Activated T-cell treated with anti-CD3 and anti-CD28 coated beads, Interleukin-2, amount 50 U/mL, for 24 hours (primary cell): ENCODE measurements around the gene S100A11.

Source experiments
- DNase-seq: peaks from one replicate; pipeline ENCODE4 v3.0.0-alpha.2; 2020
- H3K27ac Mint-ChIP-seq: 2 replicates; pipeline ENCODE4 v1.8.0; 2020; ENCODE audit warnings: mild to moderate bottlenecking, mixed read lengths
- H3K27me3 Mint-ChIP-seq: 2 replicates; pipeline ENCODE4 v1.8.0; 2020; ENCODE audit warnings: mixed read lengths
- H3K36me3 Mint-ChIP-seq: 2 replicates; pipeline ENCODE4 v1.8.0; 2020; ENCODE audit warnings: low read depth, mixed read lengths
- H3K4me1 Mint-ChIP-seq: 2 replicates; pipeline ENCODE4 v1.8.0; 2020; ENCODE audit warnings: low read depth, mixed read lengths
- H3K4me3 Mint-ChIP-seq: 2 replicates; pipeline ENCODE4 v1.8.0; 2020; ENCODE audit warnings: mild to moderate bottlenecking, moderate library complexity, mixed read lengths
- H3K9me3 Mint-ChIP-seq: 2 replicates; pipeline ENCODE4 v1.8.0; 2020; ENCODE audit warnings: mixed read lengths

The S100A11 gene

DNA sequence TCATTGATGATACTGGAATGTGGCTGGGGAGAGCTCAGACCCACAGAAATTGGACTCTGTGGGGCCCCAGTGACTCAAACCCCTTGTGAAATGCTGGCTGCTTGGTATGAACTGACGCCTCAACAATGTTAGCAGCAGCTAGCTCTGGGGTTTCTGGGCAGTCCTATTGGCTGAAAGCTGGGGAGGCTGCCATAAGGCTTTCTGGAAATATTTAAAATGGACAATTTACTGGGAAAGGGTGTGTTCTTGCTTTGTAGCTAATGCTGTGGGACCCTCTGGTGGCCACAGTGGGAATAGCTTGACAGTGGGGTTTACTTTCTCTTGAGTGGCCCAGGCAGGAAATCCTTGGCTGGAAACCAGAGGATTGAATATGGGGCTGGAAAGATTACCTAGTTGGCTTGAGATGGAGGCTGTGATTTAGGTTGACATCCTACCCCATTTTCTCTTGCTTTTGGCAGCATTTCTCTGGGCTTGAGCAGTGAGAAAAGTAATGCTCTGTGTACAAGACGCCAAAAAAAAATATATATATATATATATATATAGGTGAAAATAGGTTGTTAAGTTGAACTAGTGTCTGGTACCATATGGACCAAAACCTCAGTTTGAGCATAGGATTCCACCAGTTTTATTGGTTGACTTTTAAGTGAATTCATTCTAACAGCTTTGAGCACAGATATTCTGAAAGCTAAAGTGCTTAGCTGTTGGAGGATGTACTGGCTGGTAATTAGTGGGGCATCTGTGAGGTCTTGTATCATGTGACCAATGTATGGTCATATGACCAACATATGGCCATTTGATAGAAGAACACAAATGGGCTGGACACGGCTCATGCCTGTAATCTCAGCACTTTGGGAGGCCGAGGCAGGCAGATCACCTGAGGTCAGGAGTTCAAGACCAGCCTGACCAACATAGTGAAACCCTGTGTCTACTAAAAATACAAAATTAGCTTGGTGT lies 34.9 kb downstream of the S100A11 start:
- DNase-seq: peak; percentile 81

DNA sequence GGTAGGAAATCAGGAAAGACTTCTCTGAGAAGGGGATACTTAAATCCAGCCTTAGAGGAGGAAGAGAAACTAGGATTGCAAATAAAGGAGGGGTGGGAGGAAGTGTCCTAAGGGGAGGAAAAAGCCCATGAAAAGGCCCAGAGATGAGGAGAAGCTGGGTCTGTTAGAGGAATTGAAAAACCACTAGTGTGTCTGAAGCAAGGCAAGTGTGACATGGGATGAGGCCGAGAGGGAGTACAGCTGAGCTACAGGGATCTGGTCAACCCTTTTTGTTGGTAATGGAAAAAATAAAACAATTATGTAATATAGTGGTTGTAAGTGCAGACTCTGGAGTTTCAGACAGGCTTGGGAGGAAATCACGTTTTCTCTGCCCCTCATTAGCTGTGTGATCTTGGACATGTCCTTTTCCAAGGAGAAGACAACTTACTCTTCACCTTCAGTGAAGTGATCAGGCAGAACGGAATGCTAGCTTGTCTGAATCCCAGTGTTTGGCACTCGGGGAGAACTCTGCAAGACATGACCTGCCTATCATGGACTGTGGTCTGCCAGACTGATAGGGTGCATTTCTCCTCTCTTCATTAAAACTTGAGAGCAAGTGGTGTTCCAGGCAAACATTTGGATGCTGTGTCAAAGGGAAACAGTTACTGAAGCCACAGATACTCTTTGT lies 35.7 kb downstream of the S100A11 start:
- H3K27ac Mint-ChIP-seq: no peak overlapping the region
- no peaks in the 10 kb centered on the region for H3K9me3 Mint-ChIP-seq
- H3K4me1 Mint-ChIP-seq: peaks cover 10% of the 10 kb centered on the region
- no peak overlapping the region for H3K4me3 Mint-ChIP-seq
- no peak for DNase-seq
- peaks cover 3% of the 10 kb centered on the region for H3K27me3 Mint-ChIP-seq
- no peaks in the 10 kb centered on the region for H3K36me3 Mint-ChIP-seq

More for the DNA sequence above, 34.9 kb downstream of the S100A11 start:
- Mint-ChIP-seq H3K4me1 (peaks cover 11% of the 10 kb centered on the region), H3K36me3 (no peaks in the 10 kb centered on the region), H3K9me3 (no peaks in the 10 kb centered on the region), H3K27me3 (peaks cover 3% of the 10 kb centered on the region), H3K27ac (no peak overlapping the region), H3K4me3 (no peak overlapping the region)

DNA sequence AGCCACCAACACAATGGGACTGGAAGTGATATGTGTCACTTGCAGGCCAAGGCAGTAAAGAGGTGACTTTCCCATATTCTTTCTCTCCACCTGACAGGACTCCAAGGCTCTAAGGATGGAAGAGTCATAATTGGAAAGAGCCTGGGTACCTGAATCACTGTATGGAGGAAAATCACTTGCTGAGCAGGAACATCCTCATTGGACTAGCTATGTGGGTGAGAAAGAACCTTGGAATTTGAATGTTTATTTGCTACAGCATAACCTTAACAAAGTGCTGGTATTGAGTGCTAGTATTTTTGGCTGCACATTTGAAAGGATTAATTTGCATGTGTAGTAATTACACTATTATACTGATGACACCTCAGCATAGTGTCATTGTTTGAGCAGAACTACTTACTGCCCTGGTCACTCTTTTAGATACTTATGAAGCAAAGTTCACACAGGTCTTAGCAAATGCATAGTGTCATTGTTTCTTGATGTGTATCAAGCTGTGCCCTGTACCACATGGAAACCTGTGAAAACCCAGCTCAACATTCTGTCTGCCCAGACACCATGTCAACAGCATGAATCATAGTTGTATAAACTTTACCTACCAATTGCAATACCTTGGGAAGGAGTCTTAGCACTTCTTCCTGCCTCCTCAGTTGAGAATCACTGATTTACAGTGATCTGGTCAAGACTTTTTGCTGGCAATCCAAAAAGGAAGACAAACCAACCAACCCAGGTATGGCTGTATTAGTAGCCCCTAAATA lies 38.0 kb downstream of the S100A11 start:
- Mint-ChIP-seq H3K27ac (no peak overlapping the region), H3K4me1 (peaks cover 23% of the 10 kb centered on the region), H3K27me3 (no peaks in the 10 kb centered on the region), H3K9me3 (no peaks in the 10 kb centered on the region), H3K4me3 (no peak overlapping the region), H3K36me3 (peaks cover 2% of the 10 kb centered on the region)
- no peak for DNase-seq

DNA sequence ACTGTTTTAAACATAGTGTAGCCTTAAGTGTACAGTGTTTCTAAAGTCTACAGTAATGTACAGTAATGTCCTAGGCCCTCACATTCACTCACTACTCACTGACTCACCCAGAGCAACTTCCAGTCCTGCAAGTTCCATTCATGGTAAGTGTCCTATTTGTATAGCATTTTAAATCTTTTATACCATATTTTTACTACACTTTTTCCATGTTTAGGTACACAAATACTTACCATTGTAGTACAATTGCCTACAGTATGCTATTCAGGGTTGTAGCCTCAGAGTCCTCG lies 39.6 kb downstream of the S100A11 start:
- Mint-ChIP-seq H3K27me3 (no peaks in the 10 kb centered on the region), H3K4me3 (no peak overlapping the region), H3K36me3 (peaks cover 11% of the 10 kb centered on the region), H3K27ac (no peak overlapping the region), H3K9me3 (no peaks in the 10 kb centered on the region), H3K4me1 (peaks cover 33% of the 10 kb centered on the region)
- no peak for DNase-seq

DNA sequence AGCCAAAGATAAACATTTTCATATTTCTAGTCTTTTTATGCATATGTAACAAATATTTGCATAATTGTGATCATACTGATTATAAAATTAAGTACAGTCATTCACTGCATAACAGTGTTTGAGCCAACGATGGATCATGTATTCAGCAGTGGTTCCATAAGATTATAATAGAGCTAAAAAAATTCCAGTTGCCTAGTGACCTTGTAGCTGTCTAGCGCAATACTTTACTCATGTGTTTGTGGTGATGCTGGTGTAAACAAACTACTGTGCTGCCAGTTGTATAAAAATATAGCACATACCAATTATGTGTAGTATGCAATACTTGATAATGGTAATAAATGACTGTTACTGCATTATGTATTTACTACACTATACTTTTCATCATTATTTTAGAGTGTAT lies 41.0 kb downstream of the S100A11 start:
- Mint-ChIP-seq H3K27me3 (no peaks in the 10 kb centered on the region), H3K4me1 (peaks cover 38% of the 10 kb centered on the region), H3K27ac (no peak overlapping the region), H3K4me3 (no peak overlapping the region), H3K36me3 (peaks cover 21% of the 10 kb centered on the region), H3K9me3 (no peaks in the 10 kb centered on the region)
- DNase-seq: no peak

DNA sequence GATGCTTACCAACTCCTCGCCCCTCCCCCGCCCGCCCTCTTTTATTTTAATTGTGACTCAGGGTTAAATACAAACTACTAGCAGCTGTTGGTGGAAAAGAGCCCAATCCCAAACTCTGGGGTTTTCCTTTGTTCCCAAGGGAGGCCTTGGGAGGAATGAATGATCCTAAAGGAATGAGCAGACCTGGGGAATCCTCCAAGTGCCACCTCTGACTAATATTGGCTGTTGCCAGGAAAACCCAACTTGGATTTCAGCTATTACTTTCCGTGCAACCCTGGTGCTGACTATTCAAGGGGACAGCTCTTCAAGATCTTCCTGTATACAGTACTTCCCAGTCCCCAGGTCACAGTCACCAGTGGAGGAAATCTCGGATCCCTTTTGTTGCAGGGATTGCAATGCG lies 41.8 kb downstream of the S100A11 start:
- H3K27ac Mint-ChIP-seq: peak overlapping the region; percentile 63
- no peaks in the 10 kb centered on the region for H3K9me3 Mint-ChIP-seq
- H3K27me3 Mint-ChIP-seq: no peaks in the 10 kb centered on the region
- peaks cover 23% of the 10 kb centered on the region for H3K36me3 Mint-ChIP-seq
- peaks cover 46% of the 10 kb centered on the region for H3K4me1 Mint-ChIP-seq
- DNase-seq: no peak
- H3K4me3 Mint-ChIP-seq: peak overlapping the region; percentile 26

DNA sequence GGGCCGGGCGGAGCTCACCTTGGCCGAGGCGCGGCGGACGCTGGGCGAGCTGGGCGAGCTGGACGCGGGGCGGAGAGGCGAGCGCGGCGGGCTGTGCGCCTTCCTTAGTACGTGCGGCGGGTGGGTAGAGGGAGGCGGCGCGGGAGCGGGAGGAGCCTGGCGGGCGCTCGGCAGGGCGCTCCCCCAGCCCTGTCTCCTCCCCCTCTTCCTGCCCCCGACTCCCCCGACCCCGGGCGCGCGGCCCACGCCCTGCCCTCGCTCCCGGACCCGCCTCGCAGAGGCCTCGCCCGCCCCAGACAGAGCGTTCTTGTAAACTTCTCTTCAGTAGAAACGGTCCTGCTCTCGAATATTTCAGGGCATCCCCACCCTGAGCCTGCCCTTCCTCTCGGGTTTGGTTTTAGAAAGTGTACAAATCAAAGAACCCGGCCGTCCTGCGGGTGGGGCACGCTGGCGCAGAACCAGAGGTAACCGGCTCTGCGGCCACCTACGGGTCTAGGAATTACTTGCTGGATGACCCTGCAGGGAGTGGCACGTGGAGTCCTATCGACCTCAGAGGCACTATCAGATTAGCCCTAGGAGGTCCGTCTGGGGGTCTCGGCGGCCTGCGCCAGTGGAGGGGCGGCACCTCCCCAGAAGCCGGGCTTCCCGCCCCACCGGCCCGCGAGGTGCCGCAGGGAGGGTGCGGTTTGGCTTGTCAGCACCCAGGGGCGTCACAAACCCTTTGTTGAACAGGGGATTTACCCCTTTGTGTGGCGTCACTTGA lies 42.9 kb downstream of the S100A11 start, which contains the start of gene S100A10:
TSS of gene S100A10 (minus strand) at position 126 of the 763 bp plus-strand sequence. CDS start 7,629 bp downstream, outside the sequence.
- peaks cover 56% of the 10 kb centered on the region for H3K4me1 Mint-ChIP-seq

DNA sequence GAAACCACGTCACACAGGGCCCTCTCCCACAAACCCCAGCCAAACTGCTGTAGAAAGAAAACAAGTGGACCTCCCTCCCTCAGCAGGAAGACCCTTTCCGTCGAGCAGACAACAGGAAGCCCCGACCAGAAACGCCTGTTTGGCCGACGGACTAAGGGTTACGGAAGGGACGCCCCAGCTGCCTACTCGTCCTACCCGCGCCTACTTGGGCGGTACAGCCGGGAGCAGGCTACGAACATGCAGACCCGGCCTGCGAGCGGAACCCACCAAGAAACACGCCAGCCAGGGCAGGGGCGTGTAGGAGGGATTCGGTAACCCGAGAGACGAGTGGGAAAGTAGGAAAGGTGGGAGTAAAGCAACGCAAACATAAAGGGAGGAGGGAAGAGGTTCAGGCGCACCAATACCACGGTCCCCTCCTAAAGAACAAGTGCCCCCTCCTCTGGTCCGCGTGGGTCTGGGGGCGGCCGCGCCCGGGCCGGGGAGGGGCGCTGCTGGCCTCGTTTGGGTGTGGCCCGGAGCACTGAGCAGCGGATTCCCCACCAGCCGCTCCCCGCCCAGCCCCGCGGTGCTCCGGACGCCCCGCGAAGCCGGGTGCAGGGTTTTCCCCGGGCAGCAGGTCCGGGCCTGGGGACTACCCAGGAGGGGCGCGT lies 43.6 kb downstream of the S100A11 start:
- H3K4me1 Mint-ChIP-seq: peaks cover 63% of the 10 kb centered on the region
- DNase-seq: peak; percentile 69
- H3K4me3 Mint-ChIP-seq: peak overlapping the region; percentile 94
- H3K9me3 Mint-ChIP-seq: no peaks in the 10 kb centered on the region
- H3K27ac Mint-ChIP-seq: peak overlapping the region; percentile 96
- H3K36me3 Mint-ChIP-seq: peaks cover 32% of the 10 kb centered on the region
- no peaks in the 10 kb centered on the region for H3K27me3 Mint-ChIP-seq

More for the DNA sequence above, 42.9 kb downstream of the S100A11 start, which contains the start of gene S100A10:
- peak within 1 kb of the TSS; percentile 96 for H3K27ac Mint-ChIP-seq
- DNase-seq: peak; percentile 80
- no peaks in the 10 kb centered on the region for H3K27me3 Mint-ChIP-seq
- H3K36me3 Mint-ChIP-seq: peaks cover 27% of the 10 kb centered on the region
- no peaks in the 10 kb centered on the region for H3K9me3 Mint-ChIP-seq
- H3K4me3 Mint-ChIP-seq: peak within 1 kb of the TSS; percentile 94

DNA sequence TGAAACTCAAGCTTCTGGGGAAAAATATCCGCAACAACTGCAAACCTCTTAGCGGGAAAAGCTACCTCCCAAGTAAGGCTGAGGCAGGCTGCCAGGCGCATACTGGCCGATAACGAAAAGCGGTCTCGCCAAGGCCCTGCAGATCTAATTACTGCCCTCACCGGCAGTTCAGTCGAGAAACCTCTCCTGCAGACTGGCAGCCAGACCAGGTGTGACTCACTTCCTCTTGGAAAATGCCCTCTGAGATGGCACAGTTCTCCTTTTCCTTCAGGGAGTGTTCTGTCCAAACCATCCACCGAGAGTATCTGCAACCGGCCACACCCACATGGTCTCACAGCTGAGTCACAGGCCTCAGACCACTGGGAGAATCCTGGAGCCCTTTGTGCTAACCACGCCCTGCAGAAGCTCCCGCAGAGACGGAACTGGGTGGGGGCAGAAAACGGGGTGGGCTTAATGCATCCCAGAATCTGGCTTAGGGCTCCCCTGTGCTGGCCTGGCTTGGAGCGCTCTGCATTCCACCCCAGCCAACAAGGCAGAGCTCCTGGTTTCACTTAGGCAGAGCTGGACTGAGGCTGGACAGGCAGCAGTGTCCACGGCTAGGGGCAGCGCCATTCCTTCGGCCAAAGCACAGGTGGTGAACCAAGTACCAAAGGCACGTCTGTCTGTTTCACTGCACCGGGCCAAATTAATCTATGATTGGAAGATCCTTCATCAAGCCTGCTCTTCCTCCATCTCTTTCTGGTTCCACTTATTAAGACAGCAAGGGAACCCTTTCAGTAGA lies 44.3 kb downstream of the S100A11 start:
- H3K27me3 Mint-ChIP-seq: no peaks in the 10 kb centered on the region
- peak overlapping the region; percentile 94 for H3K4me3 Mint-ChIP-seq
- DNase-seq: peak; percentile 46
- H3K36me3 Mint-ChIP-seq: peaks cover 36% of the 10 kb centered on the region
- H3K9me3 Mint-ChIP-seq: no peaks in the 10 kb centered on the region
- H3K27ac Mint-ChIP-seq: peak overlapping the region; percentile 96
- peaks cover 68% of the 10 kb centered on the region for H3K4me1 Mint-ChIP-seq

DNA sequence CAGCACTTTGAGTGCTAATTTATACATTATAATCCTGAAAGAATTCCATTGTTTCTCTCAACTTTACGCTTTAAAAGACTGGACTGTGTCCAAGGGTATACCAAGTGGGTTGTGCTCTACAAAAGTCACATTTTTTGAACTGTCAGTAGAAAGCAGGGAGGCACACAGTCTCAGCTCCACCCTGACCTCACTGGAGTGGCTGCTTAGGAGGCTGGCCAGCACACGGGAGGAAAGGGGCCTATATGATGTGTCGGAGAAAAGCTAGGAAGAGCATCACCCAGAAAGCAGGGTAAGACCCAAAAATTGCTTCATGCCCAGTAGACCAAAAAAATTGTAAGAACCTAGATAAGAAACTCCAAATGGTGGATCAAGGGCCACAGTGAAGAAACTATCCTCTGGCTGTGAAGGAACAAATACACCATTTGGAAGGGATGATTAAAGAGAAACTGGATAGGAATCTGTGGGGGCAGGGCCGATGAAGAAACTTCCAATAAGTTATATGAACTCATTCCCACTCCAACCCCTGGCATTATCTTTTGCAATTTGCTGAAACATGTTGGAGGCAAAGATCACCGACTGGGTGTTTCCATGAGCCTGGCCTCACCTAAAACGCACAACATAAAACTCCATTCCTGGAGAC lies 45.0 kb downstream of the S100A11 start:
- Mint-ChIP-seq H3K27ac (peak overlapping the region; percentile 96), H3K36me3 (peaks cover 37% of the 10 kb centered on the region), H3K4me3 (peak overlapping the region; percentile 94), H3K27me3 (no peaks in the 10 kb centered on the region), H3K9me3 (no peaks in the 10 kb centered on the region), H3K4me1 (peaks cover 70% of the 10 kb centered on the region)
- no peak for DNase-seq

DNA sequence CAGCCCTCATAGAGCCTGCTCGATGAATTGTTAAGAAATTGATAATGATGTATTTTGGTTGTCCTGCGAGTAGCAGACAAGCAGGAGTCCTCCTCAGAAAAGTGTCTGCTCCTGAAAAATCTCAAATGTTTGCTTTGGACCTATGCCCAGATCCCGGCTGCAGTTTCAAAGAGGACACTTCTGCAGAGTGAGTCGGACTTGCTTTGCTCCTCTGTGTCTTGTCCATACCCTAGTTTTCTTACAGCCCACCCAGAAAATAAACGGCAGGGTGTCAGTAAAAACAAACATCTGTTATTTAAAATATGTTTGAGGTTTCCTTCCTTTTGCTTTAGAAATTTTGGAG lies 46.0 kb downstream of the S100A11 start:
- Mint-ChIP-seq H3K36me3 (peaks cover 46% of the 10 kb centered on the region), H3K27ac (no peak overlapping the region), H3K9me3 (no peaks in the 10 kb centered on the region), H3K4me1 (peaks cover 78% of the 10 kb centered on the region), H3K27me3 (no peaks in the 10 kb centered on the region), H3K4me3 (peak overlapping the region; percentile 26)
- DNase-seq: no peak

DNA sequence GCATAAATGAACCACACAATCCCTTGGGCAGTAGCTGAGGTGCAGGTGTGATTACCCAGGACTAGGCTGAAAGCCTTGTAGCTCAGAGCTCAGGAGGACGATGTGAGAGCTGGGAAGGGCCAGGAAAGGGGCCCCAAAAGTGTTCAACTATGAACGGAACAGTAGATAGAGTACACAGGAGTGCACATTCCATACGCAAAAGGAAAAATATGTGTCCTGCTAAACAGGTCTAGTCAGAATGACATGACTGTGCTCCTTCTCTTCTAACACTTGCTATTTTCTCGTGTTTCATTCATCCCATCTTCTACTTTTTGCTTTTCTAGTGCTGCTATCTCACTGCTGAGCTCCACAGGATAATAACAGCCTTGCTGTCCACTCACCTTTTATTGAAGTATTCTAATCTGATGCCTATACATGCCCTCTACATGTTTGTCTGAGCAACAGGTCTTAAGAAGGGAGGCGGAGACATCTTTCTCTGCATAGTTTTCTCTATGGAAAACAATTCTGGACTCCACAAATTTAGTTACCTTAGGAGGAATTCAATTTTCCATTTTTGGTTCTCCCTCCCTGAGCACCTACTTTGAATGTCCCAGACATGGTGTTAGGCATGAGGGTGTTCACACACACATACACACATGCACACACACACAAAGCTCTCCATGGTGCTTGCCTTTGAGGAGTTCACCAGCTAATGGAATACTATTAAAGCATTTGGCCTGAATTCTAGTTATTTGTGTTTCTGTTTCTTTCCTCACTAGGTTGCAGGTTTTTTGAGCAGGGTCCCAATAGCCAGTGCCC lies 46.5 kb downstream of the S100A11 start:
- no peaks in the 10 kb centered on the region for H3K9me3 Mint-ChIP-seq
- peak overlapping the region; percentile 22 for H3K27ac Mint-ChIP-seq
- H3K27me3 Mint-ChIP-seq: no peaks in the 10 kb centered on the region
- H3K4me3 Mint-ChIP-seq: no peak overlapping the region
- peaks cover 82% of the 10 kb centered on the region for H3K4me1 Mint-ChIP-seq
- peaks cover 52% of the 10 kb centered on the region for H3K36me3 Mint-ChIP-seq
- DNase-seq: no peak
